TTC549 (cell line): ENCODE data around the gene TIAL1.
"Not testable (repeated sequence)": the region's sequence is repeated elsewhere in the genome, so short reads cannot be mapped to it uniquely, and the experiment has no call there.

Experiments
- FAIRE-seq: peaks from 2 replicates; lab custom pipeline; 2012; peaks lifted over from hg19 to GRCh38; lab: Jason Lieb, UNC

The TIAL1 gene

GRCh38 chr10:119528663-119529237, 68.0 kb downstream of the TIAL1 start:
- not testable (repeated sequence) for FAIRE-seq

DNA sequence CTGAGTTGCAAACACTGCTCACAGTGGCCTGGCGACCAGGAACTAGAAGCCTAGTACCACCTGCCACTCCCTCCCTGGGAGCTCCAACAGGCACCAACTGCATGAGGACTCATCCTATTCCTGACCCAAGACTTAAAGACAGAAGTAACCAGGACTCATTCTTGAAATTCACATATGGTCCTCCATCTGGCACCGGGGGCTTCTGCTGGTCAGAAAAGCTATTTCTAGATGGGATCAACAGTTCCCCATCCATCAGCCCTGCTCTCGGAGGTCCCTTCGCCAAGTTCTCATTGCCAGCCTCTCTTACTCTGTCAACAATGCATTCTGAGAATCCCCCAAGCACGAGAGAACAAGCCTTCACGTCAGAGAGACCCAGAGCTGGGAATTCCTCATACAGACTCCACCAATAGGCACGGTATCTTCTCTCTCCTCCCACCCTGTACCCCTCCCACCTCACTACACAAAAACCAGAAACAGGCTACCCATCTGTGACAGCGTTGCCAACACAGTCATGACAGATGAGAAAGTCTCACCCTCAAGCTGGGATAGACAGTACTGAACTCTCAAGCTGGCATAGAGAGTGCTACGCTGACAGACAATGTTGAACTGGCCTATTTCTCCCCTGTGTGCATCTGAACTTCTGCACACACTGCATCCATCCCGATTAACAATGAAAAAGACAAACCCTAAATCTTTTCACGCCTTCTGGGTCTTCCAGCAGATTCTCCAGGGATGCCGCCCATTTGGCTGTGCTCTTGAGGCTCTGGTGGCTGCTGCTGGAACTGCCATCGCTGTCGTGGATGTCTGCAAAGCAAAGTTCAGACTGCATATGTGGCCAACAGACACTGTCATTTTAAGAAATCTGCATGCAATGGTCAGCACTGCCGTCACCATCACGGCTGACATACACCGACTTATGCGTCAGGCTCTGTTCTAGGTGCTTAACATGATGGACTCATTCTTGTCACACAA, 69.9 kb downstream of the TIAL1 start:
- no peak for FAIRE-seq

DNA sequence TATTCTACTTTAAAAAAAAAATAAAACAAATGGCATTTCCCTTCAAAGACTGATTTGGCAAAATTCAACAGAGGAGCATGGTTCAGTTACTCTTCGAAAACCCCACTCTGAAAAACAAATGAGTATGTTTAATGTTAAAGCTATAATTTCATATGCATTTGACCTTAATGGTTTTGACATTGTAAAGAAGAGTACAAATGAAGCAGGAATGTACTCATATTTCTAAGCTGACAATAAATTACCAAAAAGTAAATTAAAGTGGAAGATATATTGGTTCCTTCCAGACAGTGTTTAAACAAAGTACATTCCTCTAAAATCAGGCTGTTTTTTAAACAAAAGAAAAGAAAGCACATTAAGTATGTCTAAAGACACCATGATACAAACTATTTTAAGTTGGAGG, 70.6 kb downstream of the TIAL1 start:
- FAIRE-seq: no peak

DNA sequence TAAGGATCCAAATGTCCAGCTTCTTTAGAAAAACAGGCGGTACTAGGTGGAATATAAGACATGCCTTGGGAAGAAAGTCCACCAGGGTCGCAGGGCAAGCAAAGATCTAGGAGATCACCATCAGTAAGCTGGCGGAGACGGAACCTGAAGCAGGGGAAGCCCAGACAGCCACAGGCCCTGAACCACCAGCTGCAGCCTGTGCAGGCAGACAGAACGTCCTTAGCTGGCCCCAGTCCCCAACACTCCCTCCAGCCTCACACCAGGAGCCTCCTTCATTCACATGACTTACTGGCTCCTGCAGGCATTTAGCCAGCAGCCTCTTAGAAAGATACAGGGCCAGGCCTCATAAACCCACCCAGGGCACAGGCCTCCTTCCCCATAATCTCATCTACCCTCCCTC, 71.6 kb downstream of the TIAL1 start:
- FAIRE-seq: no peak

DNA sequence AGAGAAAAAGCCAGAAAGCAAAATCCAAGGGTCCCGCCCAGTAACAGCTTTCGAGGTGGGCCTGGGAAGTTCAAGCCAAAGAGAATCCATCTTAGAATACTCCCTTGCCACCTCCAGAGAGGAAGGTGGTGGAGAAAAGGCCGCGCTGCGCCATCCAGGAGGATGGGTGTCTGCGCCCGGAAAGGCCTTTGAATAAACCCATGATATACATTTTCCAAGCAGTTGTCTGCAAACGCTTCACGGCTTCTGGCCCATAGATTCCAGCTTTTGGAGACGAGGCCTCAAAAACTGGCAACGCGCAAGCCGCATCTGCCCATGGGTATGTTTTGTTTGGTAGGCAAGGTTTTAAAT, 72.1 kb downstream of the TIAL1 start:
- no peak for FAIRE-seq

DNA sequence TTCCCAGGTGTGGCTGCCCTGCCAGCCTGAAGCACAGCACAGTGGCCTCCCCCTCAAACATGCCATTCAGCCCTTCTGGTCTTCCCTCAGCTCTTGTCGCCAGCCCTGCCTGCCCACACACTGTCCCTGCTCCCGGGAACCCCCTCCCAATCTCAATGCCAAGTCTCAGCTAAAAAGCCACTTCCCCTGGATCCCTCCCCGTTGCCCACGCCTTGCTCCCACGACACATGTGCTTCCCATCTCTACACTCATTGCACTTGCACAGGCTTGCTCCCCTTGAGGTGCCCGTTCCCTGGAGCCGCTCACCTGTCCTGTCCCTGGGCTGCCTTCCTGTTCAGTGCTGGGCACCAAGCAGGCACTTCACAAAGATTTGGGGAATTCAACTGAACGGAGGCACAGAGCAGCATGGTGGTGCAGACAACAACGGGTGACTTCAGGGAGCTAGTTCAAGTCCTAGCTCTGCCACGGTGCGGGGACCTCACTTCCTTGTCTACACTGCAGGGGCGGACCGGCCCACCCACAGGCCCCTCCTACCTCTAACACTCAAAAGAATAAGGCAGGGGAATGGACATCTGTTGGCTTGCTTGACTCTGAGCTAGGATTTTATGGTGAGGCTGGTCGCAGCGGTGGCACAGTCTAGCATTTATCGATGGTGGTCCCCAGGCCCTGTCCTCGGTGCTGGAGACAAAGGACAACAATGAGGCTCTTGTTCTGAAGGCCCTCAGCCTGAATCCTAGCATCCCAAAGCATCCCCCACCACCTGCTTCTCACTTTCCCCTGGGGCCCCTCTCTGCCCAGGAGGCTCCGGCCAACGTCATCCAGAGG, 72.7 kb downstream of the TIAL1 start:
- no peak for FAIRE-seq
